Measurements from ENCODE around the gene MPV17.
"Not testable (repeated sequence)": the region's sequence is repeated elsewhere in the genome, so short reads cannot be mapped to it uniquely, and the experiment has no call there.

MPV17 gene

GRCh38 chr2:27308359-27308881, 14.5 kb downstream of the MPV17 start, which contains the start of gene UCN:
UCN (minus strand) TSS chr2:27308445; CDS start chr2:27307895, 550 bp downstream.
- DNase-seq (no peak), ATAC-seq (no peak)
- H3K27ac Mint-ChIP-seq: no peak within 1 kb of the TSS
- no peaks in the 10 kb centered on the region for H3K9me3 Mint-ChIP-seq
- H3K27me3 Mint-ChIP-seq: peaks cover 33% of the 10 kb centered on the region
- H3K4me1 Mint-ChIP-seq: peaks cover 16% of the 10 kb centered on the region
- H3K4me3 Mint-ChIP-seq: peak within 1 kb of the TSS; percentile 69 to 79

DNA sequence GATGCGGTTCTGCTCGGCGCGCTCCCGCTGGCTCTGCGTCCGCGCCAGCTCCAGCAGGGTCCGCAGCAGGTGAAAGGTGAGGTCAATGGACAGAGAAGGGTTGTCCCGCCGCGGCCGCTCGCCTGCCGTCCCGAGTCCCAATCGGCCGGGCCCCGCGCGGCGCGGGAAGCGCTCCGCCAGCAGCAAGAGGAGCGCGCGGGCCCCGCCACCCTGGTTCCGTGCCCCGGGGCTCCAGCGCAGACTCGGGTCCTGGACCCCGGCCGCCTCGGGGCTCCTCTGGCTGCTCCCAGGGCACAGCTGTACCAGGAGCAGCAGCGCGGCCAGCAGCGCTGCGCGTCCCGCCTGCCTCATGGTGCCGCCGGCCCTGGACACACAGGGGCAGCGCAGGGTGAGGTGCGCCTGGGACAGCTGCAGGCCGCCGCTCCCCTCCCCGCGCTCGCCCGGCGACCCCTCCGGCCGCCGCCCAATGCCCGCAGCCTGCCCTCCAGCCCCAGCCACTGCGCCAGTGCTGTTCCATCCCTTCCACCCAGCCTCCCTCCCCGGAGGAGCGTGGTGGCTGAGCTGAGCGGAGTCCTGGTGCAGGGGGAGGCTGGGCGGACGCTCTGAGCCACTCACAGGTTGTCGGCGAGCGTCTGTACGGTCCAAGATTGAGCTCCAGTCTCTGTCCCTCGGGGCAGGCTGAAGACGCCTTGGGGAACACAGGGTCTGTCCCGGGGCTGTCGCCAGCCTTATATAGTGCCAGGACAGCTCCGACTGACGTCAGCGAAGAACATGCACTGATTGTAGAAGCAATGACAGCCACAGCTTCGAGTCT, 15.1 kb downstream of the MPV17 start:
- no peak overlapping the region for H3K27ac Mint-ChIP-seq

DNA sequence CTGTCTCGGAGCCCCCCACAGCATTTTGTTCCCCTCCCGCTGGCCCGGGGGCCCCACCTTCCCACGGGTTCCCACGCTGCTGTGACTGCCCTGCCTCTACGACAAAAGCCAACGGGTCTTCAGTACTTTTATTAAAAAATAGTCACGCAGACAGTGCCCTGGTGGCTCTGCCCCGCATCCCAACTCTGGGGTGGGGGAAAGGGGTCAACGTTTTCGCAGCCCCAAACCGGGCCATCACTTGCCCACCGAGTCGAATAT, 15.7 kb downstream of the MPV17 start:
- H3K9me3 Mint-ChIP-seq: no peaks in the 10 kb centered on the region
- ATAC-seq (no peak), DNase-seq (no peak)
- H3K4me1 Mint-ChIP-seq: peaks cover 22% of the 10 kb centered on the region
- H3K4me3 Mint-ChIP-seq: peak overlapping the region; percentile 69 to 79
- peaks cover 33% of the 10 kb centered on the region for H3K27me3 Mint-ChIP-seq
- H3K27ac Mint-ChIP-seq: no peak overlapping the region

More for the DNA sequence above, 15.1 kb downstream of the MPV17 start:
- peaks cover 33% of the 10 kb centered on the region for H3K27me3 Mint-ChIP-seq
- H3K4me1 Mint-ChIP-seq: peaks cover 20% of the 10 kb centered on the region
- no peaks in the 10 kb centered on the region for H3K9me3 Mint-ChIP-seq
- no peak for DNase-seq
- peak; percentile 4 for ATAC-seq
- peak overlapping the region; percentile 69 to 79 for H3K4me3 Mint-ChIP-seq

- H3K9me3 Mint-ChIP-seq: no peaks in the 10 kb centered on the region
- H3K4me1 Mint-ChIP-seq: peaks cover 22% of the 10 kb centered on the region
- peak overlapping the region in 1 of 2 donors; percentile 34 for H3K27ac Mint-ChIP-seq
- peak overlapping the region; percentile 69 to 79 for H3K4me3 Mint-ChIP-seq
- H3K27me3 Mint-ChIP-seq: peaks cover 33% of the 10 kb centered on the region
- DNase-seq: peak; percentile 37 to 38
- ATAC-seq: peak; percentile 63
Measured at GRCh38 chr2:27306573-27307286, 16.2 kb downstream of the MPV17 start.

- ATAC-seq (peak; percentile 39), DNase-seq (peak in 1 of 2 donors; percentile 32)
- Mint-ChIP-seq H3K27ac (peak overlapping the region in 1 of 2 donors; percentile 48), H3K27me3 (peaks cover 33% of the 10 kb centered on the region), H3K4me3 (peak overlapping the region; percentile 66 to 79), H3K9me3 (no peaks in the 10 kb centered on the region), H3K4me1 (peaks cover 22% of the 10 kb centered on the region)
Measured at GRCh38 chr2:27306136-27306535, 16.8 kb downstream of the MPV17 start.

DNA sequence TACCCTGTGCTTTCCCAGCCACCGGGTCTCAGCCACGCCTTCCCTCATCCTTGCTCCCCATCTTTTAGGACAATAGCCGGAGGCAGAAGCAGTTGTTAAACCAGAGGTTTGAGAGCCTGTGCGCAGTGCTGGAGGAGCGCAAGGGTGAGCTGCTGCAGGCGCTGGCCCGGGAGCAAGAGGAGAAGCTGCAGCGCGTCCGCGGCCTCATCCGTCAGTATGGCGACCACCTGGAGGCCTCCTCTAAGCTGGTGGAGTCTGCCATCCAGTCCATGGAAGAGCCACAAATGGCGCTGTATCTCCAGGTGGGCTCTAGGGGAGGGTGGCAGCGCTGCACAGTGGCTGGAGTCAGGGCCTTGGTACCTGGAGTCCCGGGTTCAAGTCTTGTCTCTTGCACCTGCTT, 17.4 kb downstream of the MPV17 start:
- peaks cover 22% of the 10 kb centered on the region for H3K4me1 Mint-ChIP-seq
- DNase-seq (no peak), ATAC-seq (no peak)
- H3K9me3 Mint-ChIP-seq: no peaks in the 10 kb centered on the region
- peaks cover 33% of the 10 kb centered on the region for H3K27me3 Mint-ChIP-seq
- no peak overlapping the region for H3K27ac Mint-ChIP-seq
- peak overlapping the region in 1 of 2 donors; percentile 79 for H3K4me3 Mint-ChIP-seq

- ATAC-seq (no peak), DNase-seq (no peak)
- H3K27me3 Mint-ChIP-seq: peaks cover 33% of the 10 kb centered on the region
- peaks cover 22% of the 10 kb centered on the region for H3K4me1 Mint-ChIP-seq
- no peak overlapping the region for H3K27ac Mint-ChIP-seq
- H3K9me3 Mint-ChIP-seq: no peaks in the 10 kb centered on the region
- H3K4me3 Mint-ChIP-seq: no peak overlapping the region
Measured at GRCh38 chr2:27304488-27305240, 18.2 kb downstream of the MPV17 start.

- Mint-ChIP-seq H3K4me1 (peaks cover 22% of the 10 kb centered on the region), H3K27ac (peak overlapping the region in 1 of 2 donors; percentile 61), H3K4me3 (peak overlapping the region; percentile 65 to 69), H3K27me3 (peaks cover 43% of the 10 kb centered on the region), H3K9me3 (no peaks in the 10 kb centered on the region)
- ATAC-seq (peak; percentile 58), DNase-seq (peak; percentile 37 to 53)
Measured at GRCh38 chr2:27303093-27304025, 19.5 kb downstream of the MPV17 start.

- not testable (repeated sequence) for H3K9me3 Mint-ChIP-seq, ATAC-seq, H3K4me3 Mint-ChIP-seq, H3K4me1 Mint-ChIP-seq, H3K27ac Mint-ChIP-seq, DNase-seq
- peaks cover 33% of the 10 kb centered on the region for H3K27me3 Mint-ChIP-seq
Measured at GRCh38 chr2:27300606-27301005, 22.3 kb downstream of the MPV17 start.

GRCh38 chr2:27298391-27299080, 24.4 kb downstream of the MPV17 start:
- no peak overlapping the region for H3K4me3 Mint-ChIP-seq
- H3K27me3 Mint-ChIP-seq: peaks cover 20% of the 10 kb centered on the region
- peaks cover 6% of the 10 kb centered on the region for H3K4me1 Mint-ChIP-seq
- peak overlapping the region in 1 of 2 donors; percentile 83 for H3K27ac Mint-ChIP-seq
- H3K9me3 Mint-ChIP-seq: no peaks in the 10 kb centered on the region
- DNase-seq (no peak), ATAC-seq (no peak)

DNA sequence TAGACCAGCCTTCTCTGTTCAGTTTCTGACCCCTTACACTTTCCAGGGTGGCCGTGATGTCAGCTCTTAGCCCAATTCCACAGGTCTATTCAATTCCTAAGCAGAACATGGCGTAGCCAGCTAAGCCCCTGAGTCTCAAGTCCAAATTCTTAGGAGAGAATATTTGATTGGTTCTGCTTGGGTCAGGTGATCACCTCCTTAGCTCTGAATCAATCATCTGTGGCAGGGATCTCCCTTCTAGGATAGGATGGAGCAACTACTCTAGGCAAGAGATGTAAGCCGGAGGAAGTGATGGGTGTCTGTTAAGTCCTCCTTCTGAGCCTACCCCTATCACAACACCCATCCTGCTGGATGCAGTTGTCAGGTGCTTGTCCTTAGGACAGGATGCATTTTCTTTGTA, 25.7 kb downstream of the MPV17 start:
- no peaks in the 10 kb centered on the region for H3K4me1 Mint-ChIP-seq
- no peak for DNase-seq
- H3K4me3 Mint-ChIP-seq: no peak overlapping the region
- H3K27ac Mint-ChIP-seq: no peak overlapping the region
- ATAC-seq: no peak
- no peaks in the 10 kb centered on the region for H3K9me3 Mint-ChIP-seq
- peaks cover 31% of the 10 kb centered on the region for H3K27me3 Mint-ChIP-seq

DNA sequence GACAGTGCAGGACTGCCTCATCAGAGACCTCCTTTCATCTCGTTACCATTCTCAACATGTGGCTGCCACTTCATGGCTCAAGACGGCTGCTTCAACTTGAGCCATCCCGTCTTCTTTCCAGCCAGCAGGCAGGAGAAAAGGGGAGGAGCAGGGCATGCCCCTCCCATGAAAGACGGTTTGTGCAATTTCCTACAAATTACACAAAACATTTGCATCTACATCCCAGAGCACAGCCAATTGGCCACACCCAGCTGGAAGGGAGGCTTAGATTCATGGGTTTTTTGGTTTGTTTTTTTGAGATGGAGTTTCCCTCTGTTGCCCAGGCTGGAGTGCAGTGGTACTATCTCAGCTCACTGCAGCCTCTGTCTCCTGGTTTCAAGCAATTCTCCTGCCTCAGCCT, 26.4 kb downstream of the MPV17 start:
- H3K9me3 Mint-ChIP-seq: no peaks in the 10 kb centered on the region
- H3K4me3 Mint-ChIP-seq: no peak overlapping the region
- H3K27ac Mint-ChIP-seq: no peak overlapping the region
- ATAC-seq (no peak), DNase-seq (no peak)
- no peaks in the 10 kb centered on the region for H3K4me1 Mint-ChIP-seq
- H3K27me3 Mint-ChIP-seq: peaks cover 36% of the 10 kb centered on the region

- Mint-ChIP-seq H3K4me1 (no peaks in the 10 kb centered on the region), H3K27me3 (peaks cover 38% of the 10 kb centered on the region), H3K27ac (no peak overlapping the region), H3K4me3 (no peak overlapping the region), H3K9me3 (no peaks in the 10 kb centered on the region)
- ATAC-seq (no peak), DNase-seq (no peak)
Measured at GRCh38 chr2:27294928-27295327, 28.0 kb downstream of the MPV17 start.

DNA sequence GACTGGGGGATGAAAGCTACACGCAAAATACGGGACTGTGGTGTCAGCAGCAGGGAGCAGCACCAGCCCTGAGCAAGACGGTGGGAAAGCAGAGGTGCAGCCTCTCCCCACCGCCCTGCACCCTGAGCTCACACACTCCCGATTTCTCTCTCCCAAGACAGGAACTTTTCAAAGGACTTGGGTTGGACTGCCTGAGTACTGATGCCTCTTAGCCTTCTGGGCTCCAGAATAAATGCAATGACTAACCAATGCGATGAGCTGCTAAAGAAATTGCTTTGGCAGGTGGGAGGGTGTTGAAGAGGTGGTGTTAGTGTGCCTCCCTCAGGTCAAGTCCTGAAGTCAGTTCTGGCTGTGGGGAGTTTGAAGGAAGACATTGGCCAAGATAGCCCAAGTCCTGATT, 31.0 kb downstream of the MPV17 start:
- Mint-ChIP-seq H3K9me3 (no peaks in the 10 kb centered on the region), H3K27ac (peak overlapping the region in 1 of 2 donors; percentile 73), H3K27me3 (peaks cover 39% of the 10 kb centered on the region), H3K4me1 (no peaks in the 10 kb centered on the region), H3K4me3 (no peak overlapping the region)
- ATAC-seq (no peak), DNase-seq (no peak)
